Smooth muscle cell (in vitro differentiated cells): ENCODE results near the gene TULP1. TPM values are rescaled to one million over a fixed set of nuclear protein-coding genes. Genes with fewer than 3 reads are reported as not detected.

Experiments
- DNase-seq: peaks from one replicate; lab custom pipeline; 2025; ENCODE audit not compliant: unreplicated experiment; lab: John Stamatoyannopoulos, UW
- H2AFZ ChIP-seq: fragments of 200-600 bp; sonication (generic); 2 replicates; pipeline ENCODE4 v1.6.0; 2016; ENCODE audit warnings: antibody characterized with exemption, low read depth, mild to moderate bottlenecking
- H3F3A ChIP-seq: fragments of 200-600 bp; sonication (generic); 2 replicates; pipeline ENCODE4 v1.6.0; 2017; ENCODE audit warnings: antibody characterized with exemption, low read depth
- H3K27ac ChIP-seq: fragments of 200-600 bp; sonication (generic); 2 replicates; pipeline ENCODE4 v1.5.1; 2016; ENCODE audit warnings: low read depth, mild to moderate bottlenecking
- H3K27me3 ChIP-seq: fragments of 200-600 bp; sonication (generic); 2 replicates; pipeline ENCODE4 v1.6.1; 2016; ENCODE audit warnings: low read depth, mild to moderate bottlenecking
- H3K36me3 ChIP-seq: fragments of 200-600 bp; sonication (generic); 2 replicates; pipeline ENCODE4 v1.5.1; 2016; ENCODE audit warnings: low read depth
- H3K4me1 ChIP-seq: fragments of 200-600 bp; sonication (generic); 2 replicates; pipeline ENCODE4 v1.5.1; 2016; ENCODE audit warnings: low read depth
- H3K4me2 ChIP-seq: fragments of 200-600 bp; sonication (generic); 2 replicates; pipeline ENCODE4 v1.6.0; 2016; ENCODE audit warnings: mild to moderate bottlenecking
- H3K4me3 ChIP-seq: fragments of 200-600 bp; sonication (generic); 2 replicates; pipeline ENCODE4 v1.5.1; 2016; ENCODE audit warnings: mild to moderate bottlenecking
- H3K79me2 ChIP-seq: fragments of 200-600 bp; sonication (generic); 2 replicates; pipeline ENCODE4 v1.6.0; 2016; ENCODE audit warnings: low read depth, mild to moderate bottlenecking
- H3K9ac ChIP-seq: fragments of 200-600 bp; sonication (generic); 2 replicates; pipeline ENCODE4 v1.6.0; 2016; ENCODE audit warnings: low read depth
- H3K9me3 ChIP-seq: fragments of 200-600 bp; sonication (generic); replicated peaks from 2 replicates; pipeline ENCODE4 v1.5.1; 2016; ENCODE audit warnings: low read depth
- H4K20me1 ChIP-seq: fragments of 200-600 bp; sonication (generic); 2 replicates; pipeline ENCODE4 v1.6.0; 2016; ENCODE audit warnings: low read depth
- CTCF ChIP-seq: fragments of 200-600 bp; sonication (generic); IDR thresholded peaks from 2 replicates; pipeline ENCODE4 v1.5.1; 2017; ENCODE audit warnings: borderline replicate concordance, mild to moderate bottlenecking, antibody characterized with exemption; ENCODE audit not compliant: insufficient read depth, poor library complexity, severe bottlenecking
- WGBS: methylation state at CpG from one replicate; pipeline ENCODE4 v1.1.7; 2016; ENCODE audit warnings: low lambda C conversion rate; 5-methylcytosine and 5-hydroxymethylcytosine counted together
- polyA plus RNA-seq: library from polyadenylated mRNA; unstranded; fragments of >200 nt; fragmentation: Nextera tagmentation; extraction: Ambion mirVana; gene quantifications from 2 replicates; pipeline ENCODE4 v1.2.1, GENCODE V29; 2016
- total RNA-seq: library from RNA; depleted of rRNA; stranded (reverse); fragments of >200 nt; gene quantifications from 2 replicates; pipeline ENCODE4 v1.2.3, GENCODE V29; 2014

The TULP1 gene
- total and polyA plus RNA-seq, 2 experiments from 2014 or later: 0.26 to 0.31 TPM

GRCh38 chr6:35474131-35474941, 38.4 kb downstream of the TULP1 start:
- TF ChIP-seq CTCF: no peak
- 93% methylated on average over 14 of the region's 14 CpGs for WGBS
- H2AFZ ChIP-seq: no peak overlapping the region
- H3K79me2 ChIP-seq: peaks cover 16% of the 10 kb centered on the region
- DNase-seq: no peak
- peaks cover 4% of the 10 kb centered on the region for H3K36me3 ChIP-seq
- no peaks in the 10 kb centered on the region for H3K9me3 ChIP-seq
- no peak overlapping the region for H3K4me3 ChIP-seq
- no peak overlapping the region for H3K4me2 ChIP-seq
- no peaks in the 10 kb centered on the region for H3K27me3 ChIP-seq
- H3F3A ChIP-seq: peaks cover 31% of the 10 kb centered on the region
- H4K20me1 ChIP-seq: peaks cover 53% of the 10 kb centered on the region
- H3K27ac ChIP-seq: no peak overlapping the region
- H3K9ac ChIP-seq: no peak overlapping the region
- peaks cover 14% of the 10 kb centered on the region for H3K4me1 ChIP-seq

GRCh38 chr6:35473850-35474130, 38.9 kb downstream of the TULP1 start:
- no peaks in the 10 kb centered on the region for H3K27me3 ChIP-seq
- H3K9me3 ChIP-seq: no peaks in the 10 kb centered on the region
- no peak overlapping the region for H3K9ac ChIP-seq
- H3K4me2 ChIP-seq: no peak overlapping the region
- H4K20me1 ChIP-seq: peaks cover 58% of the 10 kb centered on the region
- DNase-seq: no peak
- H2AFZ ChIP-seq: no peak overlapping the region
- H3K27ac ChIP-seq: peak overlapping the region; percentile 28
- no peak for TF ChIP-seq CTCF
- H3K4me3 ChIP-seq: no peak overlapping the region
- H3F3A ChIP-seq: peaks cover 33% of the 10 kb centered on the region
- peaks cover 21% of the 10 kb centered on the region for H3K79me2 ChIP-seq
- H3K36me3 ChIP-seq: peaks cover 4% of the 10 kb centered on the region
- peaks cover 14% of the 10 kb centered on the region for H3K4me1 ChIP-seq

- Histone ChIP-seq H3K4me3 (no peak overlapping the region), H3K79me2 (peaks cover 26% of the 10 kb centered on the region), H3F3A (peaks cover 38% of the 10 kb centered on the region), H3K36me3 (peaks cover 4% of the 10 kb centered on the region), H3K27me3 (no peaks in the 10 kb centered on the region), H4K20me1 (peaks cover 63% of the 10 kb centered on the region), H3K27ac (peak overlapping the region; percentile 28), H3K9me3 (no peaks in the 10 kb centered on the region), H2AFZ (no peak overlapping the region), H3K4me1 (peaks cover 14% of the 10 kb centered on the region), H3K9ac (no peak overlapping the region), H3K4me2 (no peak overlapping the region)
- DNase-seq: no peak
- 86% methylated on average over 9 of the region's 9 CpGs for WGBS
- TF ChIP-seq CTCF: no peak
Observed at GRCh38 chr6:35473075-35473849, 39.4 kb downstream of the TULP1 start.
